ENCODE data around the gene NAV2. TPM values are rescaled to one million over a fixed set of nuclear protein-coding genes. Genes with fewer than 3 reads are reported as not detected.

NAV2 gene
- total RNA-seq, 1 experiment from 2014 or later, result 2.1 TPM

DNA sequence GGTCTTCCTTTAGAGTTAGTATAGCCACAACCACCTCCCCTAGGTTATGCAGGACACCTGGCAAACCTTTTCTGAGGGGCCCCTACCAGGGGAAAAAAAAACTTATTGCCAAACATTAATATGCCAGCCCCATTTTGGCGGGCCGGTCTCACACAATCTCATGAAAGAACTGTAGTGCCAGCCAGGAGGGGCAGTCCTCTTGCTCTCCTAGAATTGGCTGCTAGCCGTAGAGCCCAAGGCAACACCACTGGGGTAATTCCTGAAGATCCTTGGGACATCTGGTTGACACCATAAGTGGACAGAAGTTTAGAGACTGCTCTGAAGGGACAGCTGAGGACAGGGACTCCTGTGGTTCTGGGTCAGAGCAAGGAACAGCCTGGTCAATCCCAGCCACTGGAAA, 24.2 kb downstream of the NAV2 start:
- H3K9ac ChIP-seq (ENCODE audit: low read length), result no peak overlapping the region
- H3K79me2 ChIP-seq (ENCODE audit: insufficient read depth, low read length), result no peaks in the 10 kb centered on the region
- no peak overlapping the region for H2AFZ ChIP-seq (ENCODE audit: low read depth, low read length, poor library complexity, severe bottlenecking)
- TF ChIP-seq ZNF274 (IDR thresholded peaks at IDR 0.05; ENCODE audit: low read depth, low read length) (no peak), EZH2 (IDR thresholded peaks at IDR 0.05) (no peak), EZH2phosphoT487 (IDR thresholded peaks at IDR 0.05; ENCODE audit: borderline replicate concordance) (no peak), RAD21 (IDR thresholded peaks at IDR 0.05; ENCODE audit: low read depth) (no peak), ZFX (IDR thresholded peaks at IDR 0.05) (no peak), POLR2AphosphoS5 (IDR thresholded peaks at IDR 0.05; ENCODE audit: low read depth, low read length) (no peak), TCF7L2 (IDR thresholded peaks at IDR 0.05; ENCODE audit: borderline replicate concordance, extremely low read depth, insufficient read depth, insufficient read length) (no peak), EGR1 (IDR thresholded peaks at IDR 0.05; ENCODE audit: low read depth) (no peak), MAX (IDR thresholded peaks at IDR 0.05) (no peak), SP1 (IDR thresholded peaks at IDR 0.05; ENCODE audit: low read depth) (no peak), YY1 (IDR thresholded peaks at IDR 0.05; ENCODE audit: extremely low read depth, insufficient replicate concordance, low read depth, low read length) (no peak), CEBPB (IDR thresholded peaks at IDR 0.05; ENCODE audit: low read depth) (no peak), SRF (IDR thresholded peaks at IDR 0.05; ENCODE audit: low read depth) (no peak), FOSL1 (IDR thresholded peaks at IDR 0.05; ENCODE audit: low read depth) (no peak), JUND (IDR thresholded peaks at IDR 0.05) (no peak), ELF1 (IDR thresholded peaks at IDR 0.05; ENCODE audit: borderline replicate concordance, low read depth) (no peak), ATF3 (IDR thresholded peaks at IDR 0.05) (no peak), CBX3 (IDR thresholded peaks at IDR 0.05; ENCODE audit: low read depth) (no peak)
- TF ChIP-seq, protein P1, sequence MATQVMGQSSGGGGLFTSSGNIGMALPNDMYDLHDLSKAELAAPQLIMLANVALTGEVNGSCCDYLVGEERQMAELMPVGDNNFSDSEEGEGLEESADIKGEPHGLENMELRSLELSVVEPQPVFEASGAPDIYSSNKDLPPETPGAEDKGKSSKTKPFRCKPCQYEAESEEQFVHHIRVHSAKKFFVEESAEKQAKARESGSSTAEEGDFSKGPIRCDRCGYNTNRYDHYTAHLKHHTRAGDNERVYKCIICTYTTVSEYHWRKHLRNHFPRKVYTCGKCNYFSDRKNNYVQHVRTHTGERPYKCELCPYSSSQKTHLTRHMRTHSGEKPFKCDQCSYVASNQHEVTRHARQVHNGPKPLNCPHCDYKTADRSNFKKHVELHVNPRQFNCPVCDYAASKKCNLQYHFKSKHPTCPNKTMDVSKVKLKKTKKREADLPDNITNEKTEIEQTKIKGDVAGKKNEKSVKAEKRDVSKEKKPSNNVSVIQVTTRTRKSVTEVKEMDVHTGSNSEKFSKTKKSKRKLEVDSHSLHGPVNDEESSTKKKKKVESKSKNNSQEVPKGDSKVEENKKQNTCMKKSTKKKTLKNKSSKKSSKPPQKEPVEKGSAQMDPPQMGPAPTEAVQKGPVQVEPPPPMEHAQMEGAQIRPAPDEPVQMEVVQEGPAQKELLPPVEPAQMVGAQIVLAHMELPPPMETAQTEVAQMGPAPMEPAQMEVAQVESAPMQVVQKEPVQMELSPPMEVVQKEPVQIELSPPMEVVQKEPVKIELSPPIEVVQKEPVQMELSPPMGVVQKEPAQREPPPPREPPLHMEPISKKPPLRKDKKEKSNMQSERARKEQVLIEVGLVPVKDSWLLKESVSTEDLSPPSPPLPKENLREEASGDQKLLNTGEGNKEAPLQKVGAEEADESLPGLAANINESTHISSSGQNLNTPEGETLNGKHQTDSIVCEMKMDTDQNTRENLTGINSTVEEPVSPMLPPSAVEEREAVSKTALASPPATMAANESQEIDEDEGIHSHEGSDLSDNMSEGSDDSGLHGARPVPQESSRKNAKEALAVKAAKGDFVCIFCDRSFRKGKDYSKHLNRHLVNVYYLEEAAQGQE (IDR thresholded peaks at IDR 0.05; ENCODE audit: low read depth), result no peak
- TF ChIP-seq, protein P2, sequence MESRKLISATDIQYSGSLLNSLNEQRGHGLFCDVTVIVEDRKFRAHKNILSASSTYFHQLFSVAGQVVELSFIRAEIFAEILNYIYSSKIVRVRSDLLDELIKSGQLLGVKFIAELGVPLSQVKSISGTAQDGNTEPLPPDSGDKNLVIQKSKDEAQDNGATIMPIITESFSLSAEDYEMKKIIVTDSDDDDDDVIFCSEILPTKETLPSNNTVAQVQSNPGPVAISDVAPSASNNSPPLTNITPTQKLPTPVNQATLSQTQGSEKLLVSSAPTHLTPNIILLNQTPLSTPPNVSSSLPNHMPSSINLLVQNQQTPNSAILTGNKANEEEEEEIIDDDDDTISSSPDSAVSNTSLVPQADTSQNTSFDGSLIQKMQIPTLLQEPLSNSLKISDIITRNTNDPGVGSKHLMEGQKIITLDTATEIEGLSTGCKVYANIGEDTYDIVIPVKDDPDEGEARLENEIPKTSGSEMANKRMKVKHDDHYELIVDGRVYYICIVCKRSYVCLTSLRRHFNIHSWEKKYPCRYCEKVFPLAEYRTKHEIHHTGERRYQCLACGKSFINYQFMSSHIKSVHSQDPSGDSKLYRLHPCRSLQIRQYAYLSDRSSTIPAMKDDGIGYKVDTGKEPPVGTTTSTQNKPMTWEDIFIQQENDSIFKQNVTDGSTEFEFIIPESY (IDR thresholded peaks at IDR 0.05; ENCODE audit: extremely low read depth, insufficient replicate concordance, low read length), result no peak
- ATAC-seq (no peak), DNase-seq (ENCODE audit: low read depth, low spot score) (no peak)
- H3K27ac ChIP-seq (ENCODE audit: low read depth, low read length), result no peak overlapping the region
- H3K9me3 ChIP-seq (ENCODE audit: control insufficient read depth in 1 of 2, insufficient read depth in 1 of 2, low read depth in 1 of 2, low read length in 2 of 2), result no peaks in the 10 kb centered on the region
- ChIA-PET CTCF (interaction anchor here (2.0 kb wide), 1 partner anchor 173 kb away, joined by 10 read pairs; no protein-coding TSS in a partner anchor), POLR2A (no interaction called here), RAD21 (ENCODE audit: low non-redundant PET in 1 of 2, low total read pairs in 2 of 2, uncharacterized antibody in 2 of 2, unreplicated experiment in 2 of 2) (no interaction called here)
- BruUV-seq (replicated peaks), result no TSS peak
- no peaks in the 10 kb centered on the region for H4K20me1 ChIP-seq (ENCODE audit: insufficient read depth)
- intact Hi-C loops (cut with micrococcal nuclease), result no loop called here
- no peaks in the 10 kb centered on the region for H3K27me3 ChIP-seq (ENCODE audit: insufficient read depth, low read length)
- no peaks in the 10 kb centered on the region for H3K9me2 ChIP-seq (ENCODE audit: insufficient read depth)
- no peaks in the 10 kb centered on the region for H3K4me1 ChIP-seq (ENCODE audit: control insufficient read depth in 1 of 2, insufficient read depth in 2 of 2, low read length in 2 of 2)
- no peak overlapping the region for H3K4me2 ChIP-seq (ENCODE audit: low read length)
- no peaks in the 10 kb centered on the region for H3K36me3 ChIP-seq (ENCODE audit: control insufficient read depth in 1 of 2, insufficient read depth in 2 of 2, low read length in 2 of 2)
- H3K4me3 ChIP-seq (replicated peaks in 1 of 2; ENCODE audit: low read depth in 1 of 2, low read length in 2 of 2), result no peak overlapping the region

All from HCT116 (cell line).